Cortex of kidney (tissue), 1 donor: Measurements from ENCODE around the gene ASB4.
"Not testable (repeated sequence)": the region's sequence is repeated elsewhere in the genome, so short reads cannot be mapped to it uniquely, and the experiment has no call there.

ENCODE experiments used
- DNase-seq: peaks from one replicate; lab custom pipeline; 2025; lab: John Stamatoyannopoulos, UW

The ASB4 gene

DNA sequence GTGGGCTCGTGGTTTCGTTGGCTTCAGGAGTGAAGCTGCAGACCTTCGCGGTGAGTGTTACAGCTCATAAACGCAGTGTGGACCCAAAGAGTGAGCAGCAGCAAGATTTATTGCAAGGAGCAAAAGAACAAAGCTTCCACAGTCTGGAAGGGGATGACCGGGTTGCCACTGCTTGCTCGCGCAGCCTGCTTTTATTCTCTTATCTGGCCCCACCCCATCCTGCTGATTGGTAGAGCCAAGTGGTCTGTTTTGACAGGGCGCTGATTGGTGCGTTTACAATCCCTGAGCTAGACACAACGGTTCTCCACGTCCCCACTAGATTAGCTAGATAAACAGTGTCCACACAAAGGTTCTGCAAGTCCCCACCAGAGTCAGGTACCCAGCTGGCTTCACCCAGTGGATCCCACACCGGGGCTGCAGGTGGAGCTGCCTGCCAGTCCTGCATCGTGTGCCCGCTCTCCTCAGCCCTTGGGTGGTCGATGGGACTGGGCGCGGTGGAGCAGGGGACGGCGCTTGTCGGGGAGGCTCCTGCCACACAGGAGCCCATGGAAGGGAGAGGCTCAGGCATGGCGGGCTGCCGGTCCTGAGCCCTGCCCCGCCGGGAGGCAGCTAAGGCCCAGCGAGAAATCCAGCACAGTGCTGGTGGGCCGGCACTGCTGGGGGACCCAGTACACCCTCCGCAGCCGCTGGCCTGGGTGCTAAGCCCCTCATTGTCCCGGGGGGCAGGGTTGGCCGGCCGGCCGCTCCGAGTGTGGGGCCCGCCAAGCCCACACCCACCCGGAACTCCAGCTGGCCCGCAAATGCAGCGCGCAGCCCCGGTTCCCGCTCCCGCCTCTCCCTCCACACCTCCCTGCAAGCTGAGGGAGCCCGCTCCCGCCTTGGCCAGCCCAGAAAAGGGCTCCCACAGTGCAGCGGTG lies 66.5 kb downstream of the ASB4 start:
- DNase-seq = not testable (repeated sequence)

DNA sequence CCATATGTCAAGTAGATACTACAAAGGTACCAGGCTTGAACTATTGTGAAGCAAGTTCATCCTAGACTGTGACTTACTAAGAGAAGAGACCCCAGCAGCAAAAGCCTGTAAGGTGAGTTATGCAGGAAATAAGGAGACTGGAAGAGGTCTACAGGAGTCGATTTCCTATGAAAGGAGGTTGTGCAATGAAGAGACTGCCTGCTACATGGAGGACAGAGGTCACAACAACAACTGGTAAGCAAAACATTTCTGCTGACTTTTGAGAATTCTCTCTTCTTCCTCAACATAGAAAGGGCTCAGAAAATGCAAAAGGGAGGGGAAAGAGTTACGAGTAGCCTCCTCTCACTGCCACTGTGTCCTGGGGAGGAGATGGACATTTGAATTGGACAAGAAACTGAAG lies 68.2 kb downstream of the ASB4 start:
- DNase-seq = no peak

DNA sequence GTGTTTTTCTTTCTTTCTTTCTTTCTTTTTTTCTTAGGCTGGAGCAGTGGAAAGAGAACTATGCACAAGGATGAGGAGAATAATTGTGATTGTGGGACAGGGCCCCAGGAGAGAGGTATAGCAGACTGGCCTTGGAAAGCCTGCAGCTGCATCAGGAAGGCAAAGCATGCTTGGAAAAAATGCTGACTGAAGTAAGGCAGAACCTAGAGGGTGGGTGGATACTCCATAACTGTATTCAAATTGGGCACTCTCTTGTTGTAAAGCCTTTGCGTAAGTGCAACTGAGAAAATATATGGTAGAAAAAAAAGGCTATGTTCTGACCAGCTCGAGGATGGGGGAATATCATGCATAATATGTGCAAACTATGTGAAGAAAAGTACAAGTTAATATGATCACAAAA lies 71.0 kb downstream of the ASB4 start:
- DNase-seq = no peak

DNA sequence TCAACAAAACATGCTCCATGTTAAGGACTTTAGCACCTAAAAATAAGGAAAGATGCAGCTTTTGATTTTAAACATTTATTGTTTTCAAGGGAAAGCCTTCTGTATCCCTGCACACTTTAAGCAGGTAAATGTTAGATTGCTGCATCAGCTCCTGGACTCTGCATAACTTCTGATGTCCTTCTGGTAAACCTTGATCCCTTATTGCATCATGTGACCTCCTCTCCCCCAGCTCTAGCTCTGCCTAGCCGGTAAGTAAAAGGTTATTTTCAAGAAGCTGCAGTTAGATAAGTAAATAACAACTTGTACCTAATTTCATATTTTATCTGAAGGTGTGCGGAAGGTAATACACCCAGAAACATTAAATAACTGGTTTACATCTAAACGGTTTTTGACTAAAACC lies 73.1 kb downstream of the ASB4 start:
- DNase-seq = no peak

DNA sequence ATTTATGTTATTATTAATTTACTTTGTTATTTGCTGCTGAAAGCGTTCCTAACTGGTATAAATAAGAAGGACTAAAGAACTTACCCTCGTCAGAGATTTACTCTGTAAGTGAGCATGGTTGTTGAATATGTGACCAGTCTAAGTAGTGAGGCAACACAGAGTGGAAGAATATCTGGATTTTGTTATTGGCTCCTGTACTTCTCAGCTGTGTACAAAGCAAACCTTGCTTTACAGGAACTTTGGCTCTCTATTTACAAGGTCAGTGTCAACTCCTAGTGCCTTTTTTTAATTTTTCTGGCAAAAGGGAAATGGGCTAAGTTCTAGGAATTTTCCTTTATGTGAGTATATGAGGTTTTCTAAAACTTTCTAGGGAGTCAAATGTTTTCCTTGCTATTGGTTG lies 74.9 kb downstream of the ASB4 start:
- no peak for DNase-seq

DNA sequence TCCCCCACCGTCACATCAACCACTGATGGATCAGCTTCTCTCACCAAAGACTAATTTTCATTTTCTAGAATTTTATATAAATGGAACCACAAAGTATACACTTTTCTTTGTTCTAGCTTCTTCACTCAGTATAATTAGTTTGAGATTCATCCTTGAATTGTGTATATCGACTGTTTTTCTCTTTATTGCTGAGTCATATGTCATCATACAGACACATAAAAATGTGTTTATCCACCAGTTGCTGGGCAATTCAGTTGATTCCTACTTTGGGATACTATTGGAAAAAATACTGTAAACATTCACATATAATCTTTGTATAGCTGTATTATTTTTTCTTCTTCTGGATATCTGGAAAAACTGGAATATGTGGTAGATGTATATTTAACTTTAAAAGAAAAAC lies 84.0 kb downstream of the ASB4 start:
- DNase-seq = no peak

DNA sequence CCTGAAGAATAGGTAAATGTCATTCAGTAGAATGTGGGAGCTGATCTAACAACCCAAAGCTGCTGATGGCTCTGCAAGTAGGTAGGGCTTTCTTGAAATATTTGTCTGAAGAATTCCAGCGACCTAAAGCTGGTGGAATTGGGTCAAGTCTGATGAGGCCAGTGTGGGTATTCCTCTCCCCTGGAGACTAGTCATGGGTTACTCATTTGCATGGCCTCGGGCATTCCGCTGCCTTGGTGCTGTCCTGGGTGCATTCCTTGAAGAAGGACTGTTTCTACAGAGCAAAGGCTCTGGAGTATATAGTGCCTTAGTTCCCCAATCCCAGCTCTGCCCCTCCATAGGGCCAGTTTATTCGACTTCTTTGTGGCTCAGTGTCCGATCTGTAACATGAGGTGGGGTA lies 91.4 kb downstream of the ASB4 start:
- DNase-seq = no peak

DNA sequence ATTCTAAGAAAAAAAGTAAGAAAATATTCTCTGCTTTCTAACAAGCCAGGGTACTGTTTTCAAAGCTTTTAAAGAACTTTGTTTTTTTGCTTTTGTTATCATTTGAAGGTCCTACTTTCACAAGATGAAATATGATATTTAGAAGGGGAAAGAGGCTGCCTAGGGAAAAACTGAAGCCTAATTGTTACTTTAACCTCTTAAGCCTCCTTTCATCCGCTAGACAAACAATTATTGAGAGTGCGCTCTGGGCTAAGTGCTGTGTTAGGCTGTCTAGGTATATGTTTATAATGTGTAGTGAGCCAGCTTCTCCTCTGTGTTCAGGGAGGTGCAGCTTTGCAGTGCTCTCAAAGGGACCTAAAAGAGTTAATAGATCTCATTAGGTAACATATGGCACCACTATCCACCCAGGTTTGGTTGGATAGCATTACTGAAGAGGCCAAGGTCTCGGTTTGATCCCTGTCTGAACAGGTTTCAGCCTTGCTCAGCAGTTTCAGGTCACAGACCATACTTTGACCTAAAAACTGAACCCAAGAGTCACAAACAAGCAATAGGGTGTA lies 92.6 kb downstream of the ASB4 start:
- DNase-seq = no peak

DNA sequence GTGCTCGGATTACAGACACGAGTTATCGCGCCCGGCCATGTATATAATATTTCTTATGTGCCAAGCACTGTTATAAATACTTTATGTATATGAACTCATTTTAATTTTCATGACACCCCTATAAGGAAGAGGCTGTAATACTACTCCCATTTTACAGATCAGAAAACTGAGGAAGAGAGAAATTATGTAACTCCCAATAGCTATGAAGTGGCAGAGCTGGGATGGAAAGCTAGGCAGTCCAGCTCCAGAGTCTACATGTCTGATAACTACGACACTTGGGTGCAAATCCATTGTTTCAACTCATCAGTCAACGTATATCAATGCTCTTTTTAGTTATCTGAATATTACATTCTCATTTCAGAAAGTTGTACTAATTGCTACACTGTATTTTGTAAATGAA lies 93.6 kb downstream of the ASB4 start:
- DNase-seq = no peak

DNA sequence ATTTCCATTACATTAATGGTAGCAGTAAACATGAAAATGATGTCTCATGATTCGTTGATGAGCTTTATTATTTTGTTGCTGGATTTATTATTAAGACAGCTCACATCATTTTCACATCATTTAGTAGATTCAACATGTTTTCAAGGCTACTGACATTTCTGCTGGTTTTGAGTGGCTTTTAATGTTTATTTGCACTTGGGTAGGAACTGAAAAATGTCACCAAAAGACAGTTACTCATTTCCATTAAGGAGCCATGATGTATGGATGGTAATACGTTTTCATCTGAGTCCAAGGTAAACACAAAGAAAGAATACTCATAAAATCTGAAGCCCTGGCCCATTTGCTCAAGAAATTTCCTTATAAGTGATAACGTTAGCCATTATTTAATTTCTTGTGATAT lies 95.7 kb downstream of the ASB4 start:
- no peak for DNase-seq

DNA sequence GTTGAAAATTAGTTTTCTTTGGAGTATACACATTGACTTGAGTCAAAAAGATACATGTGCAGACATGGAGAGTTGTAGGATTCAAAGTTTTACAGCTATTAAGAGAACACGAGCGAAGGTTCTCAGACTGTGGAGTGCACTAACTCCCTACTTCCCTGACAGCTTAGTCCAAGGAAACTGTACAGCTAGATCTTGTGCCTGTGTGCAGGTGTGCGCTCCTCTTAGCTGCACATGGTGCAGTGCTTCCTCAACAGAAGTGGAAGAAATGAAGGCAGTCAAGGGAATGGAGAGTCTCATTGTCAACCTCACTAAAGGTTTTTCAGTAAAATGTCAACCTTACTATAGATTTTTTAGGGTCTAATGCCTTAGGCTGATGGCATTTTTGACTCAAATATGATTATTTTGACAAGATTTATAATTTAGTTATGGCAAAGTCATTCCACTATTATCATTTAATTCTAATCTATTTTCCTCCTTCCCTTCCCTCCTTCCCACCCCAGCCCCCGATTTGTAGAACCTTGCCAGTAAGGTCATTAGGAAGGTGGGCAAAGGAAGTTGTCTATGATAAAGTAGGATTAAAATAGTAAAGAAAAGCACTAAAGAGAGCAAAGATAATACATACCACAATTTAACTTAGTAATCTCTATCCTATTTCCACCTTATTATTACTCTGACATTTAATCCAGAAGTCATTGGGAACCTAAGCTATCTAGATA lies 97.0 kb downstream of the ASB4 start:
- DNase-seq = no peak

DNA sequence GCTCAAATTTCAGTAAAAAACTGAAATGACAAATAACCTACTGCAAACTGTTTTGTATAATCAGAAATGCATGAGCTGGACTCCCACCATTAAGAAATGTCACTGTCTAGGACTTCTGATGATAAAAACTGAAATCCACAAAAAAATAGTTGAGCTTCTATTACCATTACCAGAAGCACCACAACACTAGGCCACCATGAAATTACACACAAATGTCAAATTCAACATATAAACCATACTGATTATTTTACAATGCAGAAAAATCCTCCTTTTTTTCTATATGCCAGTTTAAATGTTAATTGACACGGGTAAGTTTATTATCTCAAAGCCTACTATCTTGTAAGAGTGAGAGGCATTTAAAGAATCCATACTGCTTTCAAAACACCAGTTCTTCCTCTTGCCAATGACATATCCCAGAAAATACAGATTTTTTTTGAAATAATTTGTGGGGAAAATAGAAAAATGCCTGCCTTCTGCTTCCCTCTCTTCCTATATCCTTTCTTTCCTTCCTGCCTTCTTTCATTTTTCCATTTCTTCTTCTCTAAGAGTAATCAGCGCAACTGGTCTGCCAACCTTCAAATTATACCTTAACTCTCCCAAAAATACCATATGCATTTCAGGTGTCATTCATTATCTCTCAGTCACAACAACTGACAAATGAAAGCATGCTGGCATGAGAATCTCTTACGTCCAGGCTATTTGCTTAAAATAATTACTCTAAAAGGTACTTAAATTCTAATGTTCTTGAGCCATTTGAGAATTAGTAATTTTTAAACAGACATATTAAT lies 98.3 kb downstream of the ASB4 start:
- no peak for DNase-seq

DNA sequence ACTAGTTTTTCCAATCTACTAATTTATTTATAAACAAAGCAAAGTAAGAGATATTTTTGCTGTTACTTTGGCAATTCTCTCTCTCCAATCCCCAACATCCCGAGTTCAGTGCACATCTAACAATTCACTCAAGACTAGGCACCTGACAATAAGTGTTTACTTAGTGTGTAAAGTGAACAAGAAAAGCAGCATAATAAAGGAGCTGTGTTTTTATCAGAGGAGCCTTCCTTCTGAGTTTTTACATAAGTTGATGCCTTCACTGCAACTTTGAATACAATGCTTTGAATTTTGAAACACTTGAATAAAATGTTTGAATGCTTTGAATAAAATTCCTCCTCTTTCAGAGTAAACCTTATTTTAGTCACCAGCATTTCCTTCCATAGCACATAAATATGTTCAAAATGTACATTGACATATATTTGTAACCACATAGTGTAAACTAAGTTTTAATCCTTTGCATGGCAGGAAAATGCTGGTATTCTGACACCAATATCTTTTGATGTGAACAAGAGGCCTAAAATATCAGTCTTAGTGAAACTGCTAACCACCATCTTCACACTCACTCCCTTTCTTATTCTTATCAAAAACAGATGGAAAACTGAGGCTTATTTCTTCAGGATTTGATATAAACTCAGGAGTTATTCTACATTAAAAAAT lies 99.2 kb downstream of the ASB4 start:
- no peak for DNase-seq

DNA sequence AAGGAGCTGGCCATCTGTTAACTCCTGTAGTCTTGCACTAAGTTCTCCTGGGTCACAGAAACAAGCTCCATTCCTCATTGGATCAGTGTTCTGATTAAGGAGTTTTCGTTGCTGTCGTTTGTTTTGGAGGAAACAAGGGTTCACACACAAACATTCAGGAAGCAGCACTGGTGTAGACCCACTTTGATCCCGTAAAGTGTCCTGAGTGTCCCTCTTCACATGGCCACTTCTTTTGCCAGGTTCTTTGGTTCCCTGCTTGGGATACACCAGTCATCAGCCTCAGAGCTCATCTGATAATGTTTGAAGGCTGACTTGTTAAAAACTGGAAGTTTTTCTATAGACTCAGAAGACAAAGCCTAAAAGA lies 99.7 kb downstream of the ASB4 start:
- no peak for DNase-seq

DNA sequence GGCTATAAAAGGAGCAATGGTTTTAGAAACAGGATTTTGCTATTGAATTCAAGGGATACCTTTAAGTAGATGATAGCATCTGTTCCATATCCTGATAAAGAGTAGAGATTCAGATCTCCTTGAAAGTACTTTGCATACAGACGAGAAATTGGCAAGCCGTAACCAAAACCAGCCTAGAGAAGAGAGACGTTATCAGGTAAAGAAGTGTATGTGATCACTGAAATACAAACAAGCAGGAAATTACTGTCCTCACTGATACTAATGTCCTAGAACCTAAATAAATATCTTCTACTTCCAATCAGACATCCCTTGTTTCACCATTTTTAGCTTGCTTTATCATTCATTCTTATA lies 101.2 kb downstream of the ASB4 start:
- DNase-seq = no peak

DNA sequence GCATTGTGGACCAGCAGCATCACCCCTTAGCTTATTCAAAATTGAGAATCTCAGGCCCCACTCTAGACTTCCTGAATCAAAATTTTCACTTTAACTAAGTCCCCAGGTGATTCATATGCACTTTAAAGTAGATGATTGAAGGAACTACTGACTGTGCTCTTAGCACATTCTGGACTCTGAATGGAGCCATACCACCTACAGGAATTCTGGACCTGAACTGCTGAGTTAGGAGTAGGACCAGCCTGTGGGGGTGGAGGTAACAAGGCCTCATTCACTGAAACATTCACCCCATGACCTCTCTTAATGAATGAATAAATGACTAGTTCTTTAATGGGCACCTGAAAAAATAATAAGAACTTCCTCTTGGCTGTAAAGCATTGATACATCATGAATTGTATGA lies 103.3 kb downstream of the ASB4 start:
- no peak for DNase-seq

DNA sequence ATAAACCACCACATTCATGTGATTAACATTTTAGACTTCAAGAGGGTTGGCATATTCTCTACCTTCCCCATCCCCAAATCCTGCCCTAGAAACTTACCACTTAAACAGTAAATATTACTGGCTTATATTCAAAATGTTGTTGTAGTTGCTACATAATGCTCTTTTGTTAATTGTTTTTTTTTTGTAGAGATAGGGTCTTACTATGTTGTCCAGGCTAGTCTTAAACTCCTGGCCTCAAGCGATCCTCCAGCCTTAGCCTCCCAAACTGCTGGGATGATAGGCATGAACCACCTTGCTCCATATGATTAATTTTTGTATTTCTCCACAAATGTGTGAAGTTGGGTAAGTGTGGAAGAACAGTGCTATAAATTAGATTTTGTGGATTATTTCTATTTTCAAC lies 104.0 kb downstream of the ASB4 start:
- DNase-seq = no peak
